IMR-90 (cell line): Measurements from ENCODE around the gene KRT86.

Source experiments
- POLR2A ChIP-seq: IDR thresholded peaks from 2 replicates; pipeline ENCODE4 v1.6.1; 2012; ENCODE audit warnings: mild to moderate bottlenecking, low read depth, low read length
- RAD21 ChIP-seq: IDR thresholded peaks from 2 replicates; pipeline ENCODE4 v1.6.1; 2012; ENCODE audit warnings: low read length, improper control_type of control experiment
- RCOR1 ChIP-seq: IDR thresholded peaks from 2 replicates; pipeline ENCODE4 v1.6.1; 2012; ENCODE audit warnings: mild to moderate bottlenecking, low read length, improper control_type of control experiment; ENCODE audit not compliant: insufficient replicate concordance
- SMC3 ChIP-seq: fragments of 150-350 bp; IDR thresholded peaks from 2 replicates; pipeline ENCODE4 v1.6.1; 2016; ENCODE audit warnings: low read depth, mild to moderate bottlenecking, antibody characterized with exemption, low read length, moderate library complexity
- TF ChIP-seq, protein P1 (sequence below): conservative IDR thresholded peaks from 2 replicates; pipeline ENCODE4 v1.5.1; 2012; ENCODE audit warnings: mild to moderate bottlenecking, low read depth, low read length, improper control_type of control experiment
- TF ChIP-seq, protein P2 (sequence below): fragments of 150-350 bp; IDR thresholded peaks from 2 replicates; pipeline ENCODE4 v1.6.1; 2016; ENCODE audit warnings: low read depth, mild to moderate bottlenecking, low read length, moderate library complexity, borderline replicate concordance

GRCh38 chr12:52306731-52307130 lies 32.3 kb downstream of the KRT86 start:
- TF ChIP-seq POLR2A (no peak), RAD21 (no peak), RCOR1 (no peak), SMC3 (no peak)
- TF ChIP-seq, protein P1, sequence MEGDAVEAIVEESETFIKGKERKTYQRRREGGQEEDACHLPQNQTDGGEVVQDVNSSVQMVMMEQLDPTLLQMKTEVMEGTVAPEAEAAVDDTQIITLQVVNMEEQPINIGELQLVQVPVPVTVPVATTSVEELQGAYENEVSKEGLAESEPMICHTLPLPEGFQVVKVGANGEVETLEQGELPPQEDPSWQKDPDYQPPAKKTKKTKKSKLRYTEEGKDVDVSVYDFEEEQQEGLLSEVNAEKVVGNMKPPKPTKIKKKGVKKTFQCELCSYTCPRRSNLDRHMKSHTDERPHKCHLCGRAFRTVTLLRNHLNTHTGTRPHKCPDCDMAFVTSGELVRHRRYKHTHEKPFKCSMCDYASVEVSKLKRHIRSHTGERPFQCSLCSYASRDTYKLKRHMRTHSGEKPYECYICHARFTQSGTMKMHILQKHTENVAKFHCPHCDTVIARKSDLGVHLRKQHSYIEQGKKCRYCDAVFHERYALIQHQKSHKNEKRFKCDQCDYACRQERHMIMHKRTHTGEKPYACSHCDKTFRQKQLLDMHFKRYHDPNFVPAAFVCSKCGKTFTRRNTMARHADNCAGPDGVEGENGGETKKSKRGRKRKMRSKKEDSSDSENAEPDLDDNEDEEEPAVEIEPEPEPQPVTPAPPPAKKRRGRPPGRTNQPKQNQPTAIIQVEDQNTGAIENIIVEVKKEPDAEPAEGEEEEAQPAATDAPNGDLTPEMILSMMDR = no peak
- TF ChIP-seq, protein P2, sequence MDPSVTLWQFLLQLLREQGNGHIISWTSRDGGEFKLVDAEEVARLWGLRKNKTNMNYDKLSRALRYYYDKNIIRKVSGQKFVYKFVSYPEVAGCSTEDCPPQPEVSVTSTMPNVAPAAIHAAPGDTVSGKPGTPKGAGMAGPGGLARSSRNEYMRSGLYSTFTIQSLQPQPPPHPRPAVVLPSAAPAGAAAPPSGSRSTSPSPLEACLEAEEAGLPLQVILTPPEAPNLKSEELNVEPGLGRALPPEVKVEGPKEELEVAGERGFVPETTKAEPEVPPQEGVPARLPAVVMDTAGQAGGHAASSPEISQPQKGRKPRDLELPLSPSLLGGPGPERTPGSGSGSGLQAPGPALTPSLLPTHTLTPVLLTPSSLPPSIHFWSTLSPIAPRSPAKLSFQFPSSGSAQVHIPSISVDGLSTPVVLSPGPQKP = no peak
